ENCODE measurements around the gene KCNQ4.

The KCNQ4 gene

DNA sequence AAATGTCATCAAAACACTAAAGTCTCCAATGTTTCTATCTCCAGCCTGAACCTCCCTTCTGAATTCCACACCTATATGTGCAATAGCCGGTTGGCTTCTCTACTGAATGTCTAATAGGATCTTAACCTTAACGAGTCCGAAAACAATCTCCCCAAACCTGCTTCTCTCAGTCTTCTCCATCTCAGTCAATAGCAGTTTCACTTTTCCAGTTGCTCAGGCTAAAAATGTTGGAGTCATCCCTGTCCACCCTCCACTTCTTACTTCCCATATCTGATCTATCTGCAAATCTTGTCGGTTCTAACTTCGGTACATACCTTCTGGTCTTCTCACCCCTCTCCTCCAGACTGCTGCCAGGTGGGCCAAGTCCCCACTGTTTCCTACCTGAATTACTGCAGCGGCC, 104.1 kb downstream of the KCNQ4 start:
- H3K4me3 ChIP-seq (ENCODE audit: low read length): no peak overlapping the region
- TF ChIP-seq ZNF274 (IDR thresholded peaks at IDR 0.05; ENCODE audit: low read depth, low read length): no peak

Data from GM08714 (cell line).